GM13976 (cell line): ENCODE data around the gene AIPL1.
A peak's percentile ranks its signal among the peaks of the same experiment; 100 is the strongest.

Experiments
- DNase-seq: peaks from one replicate; pipeline ENCODE4 v3.0.0; 2012; ENCODE audit warnings: low spot score
- CTCF ChIP-seq: IDR thresholded peaks from 2 replicates; pipeline ENCODE4 v1.5.1; 2012; ENCODE audit warnings: borderline replicate concordance, mild to moderate bottlenecking; ENCODE audit not compliant: insufficient read depth; ENCODE audit errors: extremely low read depth, missing control alignments, control extremely low read depth
- in situ Hi-C: fragments of 300-500 bp; cut with MboI; formaldehyde crosslinking; loops from one replicate; pipeline ENCODE4 v1.12.0; 2022; ENCODE audit warnings: low sequenced_read_pairs, mixed read lengths, inconsistent platforms; ENCODE audit not compliant: unreplicated experiment

AIPL1 gene

GRCh38 chr17:6380915-6381438 lies 53.9 kb downstream of the AIPL1 start:
- TF ChIP-seq CTCF: no peak
- no peak for DNase-seq
- in situ Hi-C loops: no loop called here

DNA sequence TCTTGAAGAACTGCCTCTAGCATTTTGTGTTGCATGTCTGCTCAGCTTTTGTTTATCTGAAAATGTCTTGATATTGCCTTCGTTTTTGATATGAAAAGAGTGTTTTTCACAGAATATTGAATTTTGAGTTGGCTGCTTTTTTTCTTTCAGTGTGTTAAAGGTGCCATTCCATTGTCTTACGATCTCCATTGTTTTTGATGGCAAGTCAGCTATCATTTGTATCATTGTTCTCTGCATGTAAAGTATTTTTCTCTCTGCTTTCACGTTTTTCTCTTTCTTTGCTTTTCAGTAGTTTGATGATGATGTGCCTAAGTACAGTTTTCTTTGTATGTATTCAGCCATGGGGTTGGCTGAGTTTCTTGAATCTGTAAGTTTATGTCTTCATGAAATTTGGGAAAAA lies 57.0 kb downstream of the AIPL1 start:
- no peak for TF ChIP-seq CTCF
- in situ Hi-C loops: no loop called here
- no peak for DNase-seq

- no peak for DNase-seq
- TF ChIP-seq CTCF: no peak
- in situ Hi-C loops: no loop called here
Observed at GRCh38 chr17:6376931-6377361, 58.0 kb downstream of the AIPL1 start.

GRCh38 chr17:6374761-6375312 lies 60.1 kb downstream of the AIPL1 start:
- peak; percentile 50 for DNase-seq
- no peak for TF ChIP-seq CTCF
- in situ Hi-C loops: no loop called here

GRCh38 chr17:6374271-6374691 lies 60.6 kb downstream of the AIPL1 start:
- TF ChIP-seq CTCF: no peak
- no peak for DNase-seq
- in situ Hi-C loops: no loop called here
